Glomerular visceral epithelial cell (primary cell): ENCODE data around the gene DPM1.

Experiments
- DNase-seq: peaks from one replicate; pipeline ENCODE4 v3.0.0-alpha.2; 2016; ENCODE audit errors: extremely low spot score

Gene DPM1

DNA sequence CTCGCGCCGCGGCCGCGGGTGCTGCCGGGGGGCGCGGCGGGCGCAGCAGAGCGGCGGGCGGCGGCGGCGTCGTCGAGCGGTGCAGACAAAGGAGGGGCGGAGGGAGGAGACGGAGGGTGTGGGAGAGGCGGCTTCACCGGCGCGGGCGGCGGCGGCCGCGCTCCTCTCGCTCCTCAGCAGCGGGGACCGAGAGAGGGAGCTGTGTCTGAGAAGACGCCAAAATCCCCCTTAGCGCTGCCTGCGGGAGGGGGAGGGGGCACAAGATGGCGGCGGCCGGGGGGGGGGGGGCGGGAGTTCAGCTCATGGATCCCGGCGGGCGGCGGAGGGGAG is 27.4 kb downstream of the DPM1 start:
- no peak for DNase-seq

- peak; percentile 18 for DNase-seq
Observed at GRCh38 chr20:50930139-50930975, 28.0 kb downstream of the DPM1 start.

DNA sequence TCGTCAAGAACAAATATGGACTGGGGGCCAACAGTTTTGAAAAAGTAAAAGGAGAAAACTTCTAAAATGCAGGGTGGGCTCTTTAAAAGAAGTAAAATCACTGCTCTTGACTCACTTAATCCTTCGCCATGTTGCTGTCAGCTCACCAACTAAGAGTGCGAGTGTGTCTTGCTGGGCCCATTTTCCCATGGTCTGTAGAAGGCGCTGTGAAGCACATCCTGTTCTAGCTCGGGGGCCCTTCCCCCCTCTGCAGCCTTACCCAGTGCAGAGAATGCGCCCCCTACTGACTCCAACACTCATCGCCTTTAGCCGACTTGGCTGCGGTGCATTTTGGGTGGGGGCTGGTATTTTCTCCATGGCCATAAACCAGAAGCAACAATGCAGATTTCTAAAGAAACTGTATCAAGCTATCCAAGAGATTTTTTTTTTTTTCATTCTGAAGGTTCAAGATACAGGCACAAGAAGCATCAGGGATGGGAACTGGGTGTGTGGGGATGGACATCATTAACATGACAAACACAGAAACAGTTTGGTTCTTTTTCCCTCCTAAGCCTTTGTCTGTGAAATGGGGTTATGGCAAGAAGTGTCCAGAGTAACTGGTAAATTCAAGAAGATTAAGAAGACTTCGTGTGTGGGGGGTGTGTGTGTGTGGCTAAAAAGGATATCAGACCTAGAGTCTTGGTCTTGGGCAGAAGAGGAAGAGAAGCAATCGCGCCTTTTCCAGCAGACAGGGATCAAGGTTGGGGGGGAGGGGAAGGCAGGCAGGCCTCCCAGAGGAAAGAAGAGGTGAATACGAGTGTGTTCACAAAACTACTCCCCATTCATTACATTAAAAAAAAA is 28.8 kb downstream of the DPM1 start:
- peak; percentile 94 for DNase-seq

GRCh38 chr20:50928469-50928868 is 29.9 kb downstream of the DPM1 start:
- no peak for DNase-seq

DNA sequence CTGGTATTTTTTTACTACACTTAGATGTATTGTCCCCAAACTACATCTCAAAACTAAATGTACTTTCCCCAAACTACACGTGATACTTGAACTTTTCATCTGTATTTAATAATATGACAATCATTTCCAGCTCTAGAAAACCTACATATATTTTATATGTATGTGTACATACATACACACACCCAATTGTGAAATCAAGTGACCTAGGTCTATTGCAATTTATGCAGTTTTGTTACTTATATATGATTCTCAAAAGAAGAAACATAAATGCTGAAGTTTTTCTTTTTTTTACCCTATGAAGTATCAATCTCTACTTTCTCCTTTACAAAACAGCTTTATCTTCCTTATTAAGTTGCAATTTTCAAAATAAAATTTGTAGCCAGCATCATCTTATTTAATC is 31.8 kb downstream of the DPM1 start:
- DNase-seq: no peak

GRCh38 chr20:50924261-50924920 is 33.9 kb downstream of the DPM1 start:
- DNase-seq: no peak

- DNase-seq: no peak
Observed at GRCh38 chr20:50921803-50922501, 36.4 kb downstream of the DPM1 start.

GRCh38 chr20:50920997-50921396 is 37.3 kb downstream of the DPM1 start:
- DNase-seq: no peak

DNA sequence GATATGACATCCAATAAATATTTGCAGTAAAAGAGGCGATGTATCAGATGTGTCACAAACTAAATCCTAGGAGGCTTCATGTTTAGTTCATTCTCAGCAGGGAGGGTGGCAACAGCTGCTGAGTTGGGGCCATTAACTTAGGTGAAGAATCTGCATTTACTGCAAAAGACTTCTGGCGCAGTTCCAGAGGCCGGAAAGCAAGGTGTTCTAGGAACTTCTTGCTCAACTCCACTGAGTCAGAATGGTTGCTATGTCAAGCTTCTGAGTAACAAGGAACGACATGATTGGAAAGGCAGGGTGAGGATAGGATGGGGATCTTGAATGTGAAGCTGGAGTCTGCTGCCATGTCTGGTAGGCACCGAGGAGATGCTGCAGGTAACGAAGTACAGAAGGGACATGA is 38.8 kb downstream of the DPM1 start:
- DNase-seq: peak; percentile 56

GRCh38 chr20:50918403-50918802 is 39.9 kb downstream of the DPM1 start:
- DNase-seq: no peak

DNA sequence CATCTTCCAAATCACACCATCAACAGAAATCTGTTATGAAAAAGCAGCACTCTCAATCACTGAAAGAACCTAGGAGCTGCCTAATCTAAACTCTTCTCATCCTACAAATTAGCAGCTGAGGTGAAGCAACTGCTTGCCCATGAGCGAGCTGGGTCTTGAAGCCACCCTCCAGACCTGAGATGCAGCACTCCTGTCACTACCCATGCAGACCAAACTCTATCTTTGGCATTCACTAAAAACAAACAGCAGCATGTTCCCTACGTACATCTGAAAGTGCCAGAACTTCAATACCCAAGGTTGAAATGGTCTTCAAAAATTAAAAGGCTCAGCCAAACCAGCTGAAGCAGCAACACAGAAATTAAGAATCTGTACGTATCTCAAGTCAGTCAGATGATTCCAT is 41.4 kb downstream of the DPM1 start:
- DNase-seq: no peak

GRCh38 chr20:50916257-50916656 is 42.1 kb downstream of the DPM1 start:
- DNase-seq: peak; percentile 27

DNA sequence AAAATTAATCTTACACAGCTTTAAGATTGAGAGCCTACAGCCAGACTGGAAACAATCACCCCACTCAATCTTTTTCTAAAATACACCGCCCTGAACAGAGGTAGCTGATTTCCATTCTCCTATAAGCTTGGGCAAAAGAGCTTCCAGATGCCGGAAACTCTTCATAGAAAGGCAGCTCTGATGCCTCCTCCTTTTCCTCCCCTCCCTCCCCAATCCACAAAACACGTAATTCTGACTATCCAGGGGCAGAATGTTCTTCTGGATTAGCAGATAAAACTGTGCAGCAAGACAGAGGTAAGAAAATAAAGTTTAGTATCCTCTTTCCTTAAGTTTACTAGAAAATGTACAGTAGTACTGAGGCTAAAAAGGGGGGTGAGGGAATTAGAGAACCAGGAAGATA is 42.9 kb downstream of the DPM1 start:
- DNase-seq: no peak

DNA sequence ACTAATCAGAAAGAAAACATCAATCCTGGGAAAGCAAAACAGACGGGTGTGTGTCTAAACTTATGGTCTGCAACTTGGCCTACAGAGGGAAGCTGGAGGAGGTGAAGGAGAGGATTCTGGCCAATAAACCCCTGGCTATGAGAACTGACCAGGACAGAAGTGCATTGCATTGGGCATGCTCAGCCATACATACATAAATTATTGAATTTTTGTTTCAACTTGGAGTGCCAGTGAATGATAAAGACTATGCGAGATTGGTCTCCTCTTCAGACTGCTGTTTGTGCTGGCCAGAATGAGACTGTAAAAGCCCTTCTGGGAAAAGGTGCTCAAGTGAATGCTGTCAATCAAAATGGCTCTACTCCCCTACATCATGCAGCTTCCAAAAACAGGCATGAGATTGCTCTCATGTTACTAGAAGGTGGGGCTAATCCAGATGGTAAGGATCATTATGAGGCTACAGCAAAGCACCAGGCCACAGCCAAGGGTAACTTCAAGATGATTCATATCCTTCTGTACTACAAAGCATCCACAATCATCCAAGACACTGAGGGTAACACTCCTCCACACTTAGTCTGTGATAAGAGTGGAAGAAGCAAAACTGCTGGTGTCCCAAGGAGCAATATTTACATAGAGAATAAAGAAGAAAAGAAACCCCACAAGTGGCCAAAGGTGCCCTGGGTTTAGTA is 44.5 kb downstream of the DPM1 start:
- peak; percentile 66 for DNase-seq

DNA sequence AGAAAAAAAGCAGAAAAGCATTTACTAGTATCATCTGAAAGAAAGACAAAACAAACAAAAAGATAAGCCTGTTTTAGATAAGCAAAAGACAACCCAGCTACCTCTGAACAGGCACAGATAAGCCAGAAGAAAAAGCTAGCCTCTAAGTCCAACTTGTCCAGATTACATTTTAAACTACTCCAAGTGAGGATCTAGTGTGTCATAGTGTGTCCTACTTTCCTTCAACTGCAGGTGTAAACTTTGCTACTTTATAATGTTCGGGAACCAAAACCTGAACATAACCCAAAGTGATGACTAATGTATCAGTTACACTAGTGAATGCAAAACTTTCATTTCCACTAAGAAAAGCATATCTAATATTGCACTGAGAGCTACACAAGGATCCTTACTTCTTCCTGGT is 46.6 kb downstream of the DPM1 start:
- DNase-seq: no peak

- no peak for DNase-seq
Observed at GRCh38 chr20:50911030-50911429, 47.3 kb downstream of the DPM1 start.

- DNase-seq: no peak
Observed at GRCh38 chr20:50909413-50909812, 48.9 kb downstream of the DPM1 start.

DNA sequence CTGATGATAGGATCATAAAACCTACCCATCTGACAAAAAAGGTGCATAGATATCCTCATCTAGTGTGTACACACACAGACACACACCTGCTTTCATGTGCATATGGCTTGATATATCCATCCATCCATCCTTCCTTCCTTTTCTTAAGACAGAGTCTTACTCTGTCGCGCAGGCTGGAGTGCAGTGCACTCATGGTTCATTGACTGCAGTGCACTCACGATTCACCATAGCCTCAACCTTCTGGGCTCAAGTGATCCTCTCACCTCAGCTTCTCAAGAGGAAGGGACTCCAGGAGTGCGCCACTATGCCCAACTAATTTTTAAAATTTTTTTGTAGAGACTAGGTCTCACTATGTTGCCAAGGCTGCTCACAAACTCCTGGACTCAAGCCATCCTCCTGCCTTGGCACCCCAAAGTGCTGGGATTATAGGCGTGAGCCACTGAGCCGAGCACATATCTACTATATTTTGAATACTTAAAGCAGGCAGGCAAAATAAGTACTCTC is 54.2 kb downstream of the DPM1 start:
- no peak for DNase-seq

- no peak for DNase-seq
Observed at GRCh38 chr20:50903353-50904051, 54.8 kb downstream of the DPM1 start.

- DNase-seq: no peak
Observed at GRCh38 chr20:50901301-50901700, 57.0 kb downstream of the DPM1 start.

DNA sequence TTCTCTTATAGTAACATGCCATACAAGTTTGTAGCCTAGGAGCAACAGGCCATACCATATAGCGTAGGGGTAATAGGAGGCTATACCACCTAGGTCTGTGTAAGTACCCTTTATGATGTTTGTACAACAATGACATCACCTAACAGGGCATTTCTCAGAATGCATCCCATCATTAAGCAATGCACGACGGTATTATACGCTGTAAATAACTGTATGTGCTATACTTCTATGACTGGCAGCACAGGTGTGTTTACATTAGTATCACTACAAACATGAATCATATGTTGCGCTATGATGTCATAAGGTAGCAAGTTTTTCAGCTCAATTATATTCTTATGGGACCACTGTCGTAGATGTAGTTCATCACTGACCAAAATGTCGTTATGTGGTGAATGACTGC is 58.1 kb downstream of the DPM1 start:
- no peak for DNase-seq
